K562 (cell line): ENCODE data around the gene PSMB11. TPM values are rescaled to one million over a fixed set of nuclear protein-coding genes. Genes with fewer than 3 reads are reported as not detected.
"Not testable (repeated sequence)": the region's sequence is repeated elsewhere in the genome, so short reads cannot be mapped to it uniquely, and the experiment has no call there.

ENCODE experiments used
- ATAC-seq: fragments of 200-7000 bp; cut with Tn5 transposase; 3 replicates; pipeline ENCODE4 v1.9.1; 2020; ENCODE audit warnings: moderate library complexity
- BruUV-seq: library from RNA; stranded (reverse); fragments of 400-500 nt; replicated peaks from 2 replicates; lab custom pipeline; 2021; lab: Mats Ljungman, UMichigan
- CTCF ChIA-PET: fragments of 300-600 bp; formaldehyde crosslinking; extraction: SDS; loops from one replicate; lab custom pipeline; 2021; ENCODE audit warnings: low intra/inter-chr PET ratio; lab: Yijun Ruan, JAX
- POLR2A ChIA-PET: fragments of 300-600, 350-650 bp; sonication (Branson Sonifier 250); formaldehyde crosslinking; extraction: SDS; loops from one replicate; lab custom pipeline; 2021; ENCODE audit warnings: antibody characterized with exemption, inconsistent platforms; lab: Yijun Ruan, JAX
- DNase-seq, 4 experiments: peaks; one replicate each; pipeline versions ENCODE4 v3.0.0 to v3.0.0-alpha.2; 2011 to 2018; ENCODE audit warnings: low spot score in 3 of 4, mixed read lengths in 3 of 4; ENCODE audit errors: extremely low read depth in 1 of 4
- FAIRE-seq: peaks from 2 replicates; lab custom pipeline; 2011; peaks lifted over from hg19 to GRCh38; lab: Jason Lieb, UNC
- H2AFZ ChIP-seq: 2 replicates; pipeline ENCODE4 v1.6.0; 2011; ENCODE audit warnings: low read depth, low read length, control low read depth, inconsistent platforms
- H3K27ac ChIP-seq: fragments of 200-600 bp; 3 replicates; pipeline ENCODE4 v1.8.0; 2011; ENCODE audit warnings: low read depth, mild to moderate bottlenecking, control low read depth, inconsistent platforms, low read length, moderate library complexity, mixed read lengths; ENCODE audit errors: extremely low read depth
- H3K27me3 ChIP-seq, 2 experiments: fragments of 300-600 bp in 1 of 2; 2 replicates in 1 of 2; 3 replicates in 1 of 2; pipeline versions ENCODE4 v1.6.0 to v1.8.0; 2011; ENCODE audit warnings: inconsistent platforms in 2 of 2, low read length in 2 of 2, mild to moderate bottlenecking in 1 of 2, mixed read lengths in 1 of 2, moderate library complexity in 1 of 2; ENCODE audit not compliant: control insufficient read depth in 2 of 2, insufficient read depth in 2 of 2
- H3K36me3 ChIP-seq: fragments of 300-600 bp; 3 replicates; pipeline ENCODE4 v1.8.0; 2011; ENCODE audit warnings: mild to moderate bottlenecking, low read length, inconsistent platforms; ENCODE audit not compliant: control insufficient read depth, insufficient read depth
- H3K4me1 ChIP-seq, 2 experiments: fragments of 200-600 bp in 1 of 2; replicated peaks in 1 of 2; 2 replicates in 1 of 2; 3 replicates in 1 of 2; pipeline versions ENCODE4 v1.5.1 to v1.8.0; 2011; ENCODE audit warnings: inconsistent platforms in 2 of 2, low read length in 2 of 2, mild to moderate bottlenecking in 1 of 2, mixed read lengths in 1 of 2, moderate library complexity in 1 of 2; ENCODE audit not compliant: control insufficient read depth in 2 of 2, insufficient read depth in 2 of 2
- H3K4me2 ChIP-seq: 2 replicates; pipeline ENCODE4 v1.6.1; 2011; ENCODE audit warnings: low read length, control low read depth, inconsistent platforms, mixed read lengths; ENCODE audit not compliant: insufficient read depth
- H3K4me3 ChIP-seq: fragments of 200-600 bp; sonication (generic), shearing (Covaris generic); 2 replicates; pipeline ENCODE4 v1.5.1; 2016; ENCODE audit warnings: control low read depth, inconsistent platforms
- H3K79me2 ChIP-seq: fragments of 200-600 bp; 3 replicates; pipeline ENCODE4 v1.8.0; 2011; ENCODE audit warnings: low read length, inconsistent platforms; ENCODE audit not compliant: control insufficient read depth, insufficient read depth
- H3K9ac ChIP-seq, 2 experiments: 2 replicates each; pipeline versions ENCODE4 v1.6.0 to v1.6.1; 2011; ENCODE audit warnings: low read depth in 2 of 2, low read length in 2 of 2, control low read depth in 1 of 2, inconsistent platforms in 1 of 2, mild to moderate bottlenecking in 1 of 2, mixed read lengths in 1 of 2; ENCODE audit not compliant: insufficient read depth in 1 of 2
- H3K9me1 ChIP-seq: one replicate; pipeline ENCODE4 v1.6.0; 2011; ENCODE audit warnings: inconsistent platforms, mild to moderate bottlenecking, low read length, moderate library complexity; ENCODE audit not compliant: control insufficient read depth, insufficient read depth
- H3K9me3 ChIP-seq: replicated peaks from 2 replicates; pipeline ENCODE4 v1.5.1; 2011; ENCODE audit warnings: low read depth, low read length, inconsistent platforms; ENCODE audit not compliant: control insufficient read depth, insufficient read depth
- H4K20me1 ChIP-seq: replicated peaks from 2 replicates; pipeline ENCODE4 v1.6.1; 2011; ENCODE audit warnings: low read length, inconsistent platforms, mixed read lengths; ENCODE audit not compliant: control insufficient read depth, insufficient read depth
- ATF3 ChIP-seq, 2 experiments: fragments of 450-650 bp in 1 of 2; sonication (generic) in 1 of 2; formaldehyde crosslinking in 1 of 2; IDR thresholded peaks in 1 of 2; conservative IDR thresholded peaks in 1 of 2; 2 replicates each; pipeline versions ENCODE4 v1.6.1 to v1.8.1; 2016 to 2023; ENCODE audit warnings: mild to moderate bottlenecking in 2 of 2, moderate library complexity in 2 of 2, inconsistent platforms in 1 of 2, missing genetic modification reagents in 1 of 2
- DIDO1 ChIP-seq: fragments of 450-650 bp; IDR thresholded peaks from 2 replicates; pipeline ENCODE4 v1.6.1; 2016; ENCODE audit warnings: low read depth, missing biosample characterization, missing genetic modification characterization
- EGR1 ChIP-seq: fragments of 450-650 bp; conservative IDR thresholded peaks from 2 replicates; pipeline ENCODE4 v1.6.1; 2017; ENCODE audit warnings: mild to moderate bottlenecking
- MAFG ChIP-seq: fragments of 450-650 bp; conservative IDR thresholded peaks from 2 replicates; pipeline ENCODE4 v1.6.1; 2016; ENCODE audit warnings: missing genetic modification characterization, missing compliant biosample characterization
- ZNF121 ChIP-seq: sonication (generic); formaldehyde crosslinking; conservative IDR thresholded peaks from 2 replicates; pipeline ENCODE4 v1.8.0; 2022; ENCODE audit warnings: missing genetic modification reagents
- WGBS: fragments of 100-300 bp; shearing (Covaris generic); methylation state at CpG from one replicate; pipeline ENCODE4 v1.1.6; 2016; ENCODE audit warnings: low coverage, mixed read lengths; ENCODE audit not compliant: insufficient coverage; ENCODE audit errors: missing lambda C conversion rate; 5-methylcytosine and 5-hydroxymethylcytosine counted together
- in situ Hi-C: fragments of 300-500 bp; cut with MboI; formaldehyde crosslinking; loops from 4 replicates; pipeline ENCODE4 v1.15.0; 2018; ENCODE audit warnings: inconsistent platforms, mixed read lengths
- intact Hi-C: fragments of 100-400 bp; cut with micrococcal nuclease; formaldehyde crosslinking; loops from 2 replicates; pipeline ENCODE4 v1.14.2; 2022
- polyA plus RNA-seq, 8 experiments: library from polyadenylated mRNA; depleted of rRNA in 4 of 8; stranded (reverse) in 5 of 8; unstranded in 3 of 8; fragments of >200 nt; fragmentation: Nextera tagmentation in 2 of 8; fragmentation: Illumina TruSeq in 1 of 8; extraction: Ambion mirVana in 2 of 8; extraction: Trizol in 1 of 8; gene quantifications; 2 replicates each; pipeline versions ENCODE4 v1.2.1 to v1.2.3, GENCODE V29; 2011 to 2014; ENCODE audit warnings: inconsistent platforms in 1 of 8, missing spikeins in 1 of 8
- total RNA-seq, 7 experiments: library from RNA; depleted of rRNA in 6 of 7; stranded (reverse); fragments of >200 nt in 6 of 7; fragmentation: Illumina TruSeq in 2 of 7; extraction: Trizol in 2 of 7; gene quantifications; 2 replicates each; pipeline versions ENCODE4 v1.2.1 to v1.2.3, GENCODE V29; 2011 to 2021; ENCODE audit warnings: low replicate concordance in 1 of 7

PSMB11 gene
- total and polyA plus RNA-seq, 9 of the 15 experiments (the other 6 are each of a cell fraction or from before 2014, with no cell fraction given), result not detected

GRCh38 chr14:23002592-23002991, 39.4 kb upstream of the PSMB11 start:
- H3K79me2 ChIP-seq, result peaks cover 22% of the 10 kb centered on the region
- ATAC-seq (no peak), FAIRE-seq (no peak), DNase-seq (no peak)
- H3K9me1 ChIP-seq, result no peaks in the 10 kb centered on the region
- H3K4me2 ChIP-seq, result no peak overlapping the region
- POLR2A ChIA-PET, result interaction anchor here (1.0 kb wide), 1 partner anchor 9 kb away, joined by 4 read pairs; no protein-coding TSS in a partner anchor
- CTCF ChIA-PET, result no interaction called here
- in situ Hi-C loops, result no loop called here
- H3K9me3 ChIP-seq, result no peaks in the 10 kb centered on the region
- no peak overlapping the region for H3K4me3 ChIP-seq
- intact Hi-C loops, result no loop called here
- TF ChIP-seq ZNF121, result peak; percentile 45
- TF ChIP-seq DIDO1 (tag), result no peak
- H3K9ac ChIP-seq, result no peak overlapping the region
- no TSS peak for BruUV-seq
- 77% methylated on average over 3 of the region's 3 CpGs for WGBS
- H3K4me1 ChIP-seq, result peaks cover 29 to 32% of the 10 kb centered on the region in 2 experiments
- H3K27ac ChIP-seq, result no peak overlapping the region
- H3K36me3 ChIP-seq, result no peaks in the 10 kb centered on the region
- H2AFZ ChIP-seq, result no peak overlapping the region
- H3K27me3 ChIP-seq, result no peaks in the 10 kb centered on the region
- H4K20me1 ChIP-seq, result no peaks in the 10 kb centered on the region

GRCh38 chr14:23004274-23004673, 37.7 kb upstream of the PSMB11 start:
- H3K36me3 ChIP-seq; H4K20me1 ChIP-seq; H3K9me3 ChIP-seq; FAIRE-seq; in situ Hi-C loops; H3K27me3 ChIP-seq; H3K9ac ChIP-seq; ATAC-seq; intact Hi-C loops; BruUV-seq; CTCF ChIA-PET; H3K9me1 ChIP-seq; H3K4me2 ChIP-seq; H2AFZ ChIP-seq; H3K27ac ChIP-seq; H3K4me3 ChIP-seq; DNase-seq; TF ChIP-seq ATF3 (CRISPR knock-in tag; conservative IDR thresholded peaks at IDR 0.05): not testable (repeated sequence)
- Histone ChIP-seq H3K79me2 (peaks cover 38% of the 10 kb centered on the region), H3K4me1 (peaks cover 24 to 27% of the 10 kb centered on the region in 2 experiments)
- 0 out of 2 replicates have a peak, but pooled peaks have one; percentile 5 for TF ChIP-seq EGR1
- 0 out of 2 replicates have a peak, but pooled peaks have one; percentile 6 for TF ChIP-seq MAFG (tag)
- TF ChIP-seq ATF3 (IDR thresholded peaks at IDR 0.05), result peak; percentile 65
- WGBS, result 91% methylated on average over 4 of the region's 4 CpGs
- POLR2A ChIA-PET, result interaction anchor here (0.6 to 1.3 kb wide), 3 partner anchors 8 to 51 kb away, joined by 3 to 5 read pairs (median 4); no protein-coding TSS in a partner anchor
